KBM-7 (cell line): ENCODE data around the gene DDX25.

Source experiments
- DNase-seq: peaks from one replicate; pipeline ENCODE4 v3.0.0-alpha.2; 2015
- in situ Hi-C: fragments of 300-500 bp; cut with MboI; formaldehyde crosslinking; loops from 2 replicates; pipeline ENCODE4 v1.14.3; 2020; ENCODE audit warnings: low sequenced_read_pairs, low pct_unique_long_range_greater_than_20kb, mixed read lengths

The DDX25 gene

DNA sequence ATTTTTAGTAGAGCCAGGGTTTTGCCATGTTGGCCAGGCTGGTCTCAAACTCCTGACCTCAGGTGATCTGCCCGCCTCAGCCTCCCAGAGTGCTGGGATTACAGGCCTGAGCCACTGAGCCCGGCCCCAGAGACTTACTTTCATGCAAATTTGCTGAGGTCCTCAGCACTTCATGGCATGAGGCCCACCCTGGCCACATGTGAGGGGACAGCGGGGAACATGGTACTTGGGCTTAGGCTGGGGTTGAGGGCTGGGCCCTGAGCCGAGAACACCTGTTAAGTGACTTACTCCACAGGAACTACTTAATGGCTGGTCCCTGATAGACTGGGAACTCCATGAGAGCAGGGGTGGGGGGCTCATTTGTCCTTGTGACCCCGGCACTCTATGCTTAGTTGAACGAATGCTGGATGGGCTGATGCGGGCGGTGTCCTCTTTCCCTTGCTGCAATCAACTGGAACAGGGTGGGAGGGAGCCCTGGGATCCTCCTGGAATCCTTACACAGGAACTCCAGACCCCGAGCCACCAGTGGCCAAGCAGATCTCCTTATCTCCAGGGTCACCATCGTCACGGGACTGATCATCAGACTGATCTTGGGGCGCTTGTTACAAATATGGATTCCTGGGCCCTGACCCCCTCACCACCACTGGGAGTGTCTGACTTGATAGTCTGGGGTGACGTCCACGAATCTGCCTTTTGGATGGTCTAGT lies 42.6 kb downstream of the DDX25 start:
- in situ Hi-C loops: no loop called here
- no peak for DNase-seq

DNA sequence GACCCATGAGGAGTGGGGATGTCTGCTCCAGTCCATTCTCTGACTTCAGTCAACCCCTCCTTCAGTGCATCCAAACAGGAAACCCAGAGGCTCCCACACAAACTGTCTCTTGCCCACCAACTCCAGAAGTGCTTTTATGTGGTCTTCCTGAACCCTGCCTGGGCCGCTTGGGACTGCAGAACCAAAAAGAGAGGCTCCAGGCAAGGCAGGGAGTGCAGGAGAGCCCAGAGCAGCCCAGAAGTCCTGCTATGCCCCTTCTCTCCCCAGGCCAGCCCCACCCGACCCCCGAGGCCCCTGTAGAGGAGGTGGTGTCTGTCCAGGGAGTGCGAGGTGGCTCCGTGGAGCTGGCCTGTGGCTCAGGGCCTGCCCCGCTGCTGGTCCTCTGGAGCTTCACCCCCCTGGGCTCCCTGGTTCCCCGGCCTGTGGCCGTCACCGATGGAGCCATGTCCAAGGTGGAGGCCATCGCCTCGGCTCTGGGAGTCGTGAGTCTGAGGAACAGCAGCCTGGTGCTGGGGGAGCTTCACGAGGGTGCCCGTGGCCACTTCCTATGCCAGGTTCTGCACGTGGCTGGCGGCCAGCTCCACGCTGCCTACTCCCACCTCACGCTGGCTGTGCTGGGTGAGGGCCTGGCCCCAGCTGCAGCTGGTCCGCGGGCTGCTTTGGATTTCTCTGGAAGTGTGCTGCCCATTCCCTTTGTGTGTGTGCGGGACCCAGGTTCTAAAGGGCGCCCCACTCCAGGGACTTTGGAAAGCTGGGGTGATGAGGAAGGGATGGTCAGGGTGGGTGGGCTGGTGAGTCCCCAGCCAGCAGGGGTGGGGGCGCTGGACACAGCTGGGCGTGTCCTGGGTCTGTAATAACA lies 43.3 kb downstream of the DDX25 start:
- DNase-seq: no peak
- in situ Hi-C loops: no loop called here

DNA sequence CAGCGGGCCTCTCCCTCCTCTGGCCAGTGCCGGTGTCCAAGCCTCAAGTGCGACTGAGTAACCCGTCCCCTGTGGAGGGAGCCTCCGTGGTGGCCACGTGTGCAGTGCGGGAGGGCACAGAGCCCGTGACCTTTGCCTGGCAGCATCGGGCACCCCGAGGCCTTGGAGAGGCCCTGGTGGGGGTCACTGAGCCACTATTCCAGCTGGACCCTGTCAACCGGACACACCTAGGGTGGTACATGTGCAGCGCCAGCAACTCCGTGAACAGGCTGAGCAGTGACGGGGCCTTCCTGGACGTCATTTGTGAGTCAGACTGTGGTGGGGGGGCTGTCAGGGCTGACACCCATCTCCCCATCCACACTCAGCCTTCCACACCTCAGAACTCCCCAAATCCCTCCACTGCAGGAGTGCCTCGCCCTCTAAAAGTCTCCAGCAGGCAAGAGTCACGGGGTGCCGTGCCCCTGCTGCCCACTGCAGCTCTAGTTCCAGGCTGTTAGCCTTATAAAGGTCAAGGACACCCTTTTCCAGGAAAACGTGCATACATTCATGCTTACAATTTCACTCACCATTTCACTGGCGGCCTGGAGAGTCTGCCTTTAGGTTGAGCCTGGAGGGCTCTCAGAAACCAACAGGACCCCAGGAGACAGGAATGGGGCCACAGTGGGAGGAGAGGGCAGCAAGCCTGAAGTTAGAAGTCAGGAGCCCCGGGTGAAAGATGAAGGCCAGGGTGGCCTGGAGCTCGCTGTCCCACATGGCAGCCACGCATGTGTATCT lies 44.2 kb downstream of the DDX25 start:
- in situ Hi-C loops: no loop called here

GRCh38 chr11:125949271-125950177 lies 45.2 kb downstream of the DDX25 start:
- in situ Hi-C loops: no loop called here
- no peak for DNase-seq

More for the DNA sequence above, 44.2 kb downstream of the DDX25 start:
- no peak for DNase-seq

GRCh38 chr11:125950178-125950490 lies 45.8 kb downstream of the DDX25 start:
- in situ Hi-C loops: no loop called here
- no peak for DNase-seq

- no peak for DNase-seq
- in situ Hi-C loops: no loop called here
These were observed 46.7 kb downstream of the DDX25 start for GRCh38 chr11:125950696-125951651.

- in situ Hi-C loops: no loop called here
- DNase-seq: no peak
These were observed 47.4 kb downstream of the DDX25 start for GRCh38 chr11:125951731-125952130.

GRCh38 chr11:125952559-125952958 lies 48.3 kb downstream of the DDX25 start:
- in situ Hi-C loops: no loop called here
- no peak for DNase-seq

DNA sequence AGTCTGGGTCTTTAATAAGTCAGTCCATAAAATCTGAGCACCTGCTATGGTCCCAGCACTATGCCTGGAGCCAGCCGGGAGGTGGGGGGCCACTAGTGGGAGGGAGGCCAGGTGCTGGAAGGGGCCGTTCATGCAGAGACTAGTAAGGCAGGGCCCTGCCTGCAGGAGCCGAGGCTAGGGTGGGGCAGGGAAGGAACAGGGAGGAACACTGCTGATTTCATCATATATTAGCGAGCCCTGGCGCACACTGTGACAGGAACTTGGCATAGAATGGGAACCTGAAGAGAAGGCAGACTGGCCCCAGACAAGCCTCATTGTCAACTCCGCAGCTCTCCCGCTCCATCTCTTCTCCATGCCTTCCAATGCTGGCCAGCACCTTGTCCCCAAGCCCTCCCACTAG lies 48.7 kb downstream of the DDX25 start:
- no peak for DNase-seq
- in situ Hi-C loops: no loop called here

GRCh38 chr11:125953401-125953935 lies 49.2 kb downstream of the DDX25 start:
- in situ Hi-C loops: no loop called here
- no peak for DNase-seq

DNA sequence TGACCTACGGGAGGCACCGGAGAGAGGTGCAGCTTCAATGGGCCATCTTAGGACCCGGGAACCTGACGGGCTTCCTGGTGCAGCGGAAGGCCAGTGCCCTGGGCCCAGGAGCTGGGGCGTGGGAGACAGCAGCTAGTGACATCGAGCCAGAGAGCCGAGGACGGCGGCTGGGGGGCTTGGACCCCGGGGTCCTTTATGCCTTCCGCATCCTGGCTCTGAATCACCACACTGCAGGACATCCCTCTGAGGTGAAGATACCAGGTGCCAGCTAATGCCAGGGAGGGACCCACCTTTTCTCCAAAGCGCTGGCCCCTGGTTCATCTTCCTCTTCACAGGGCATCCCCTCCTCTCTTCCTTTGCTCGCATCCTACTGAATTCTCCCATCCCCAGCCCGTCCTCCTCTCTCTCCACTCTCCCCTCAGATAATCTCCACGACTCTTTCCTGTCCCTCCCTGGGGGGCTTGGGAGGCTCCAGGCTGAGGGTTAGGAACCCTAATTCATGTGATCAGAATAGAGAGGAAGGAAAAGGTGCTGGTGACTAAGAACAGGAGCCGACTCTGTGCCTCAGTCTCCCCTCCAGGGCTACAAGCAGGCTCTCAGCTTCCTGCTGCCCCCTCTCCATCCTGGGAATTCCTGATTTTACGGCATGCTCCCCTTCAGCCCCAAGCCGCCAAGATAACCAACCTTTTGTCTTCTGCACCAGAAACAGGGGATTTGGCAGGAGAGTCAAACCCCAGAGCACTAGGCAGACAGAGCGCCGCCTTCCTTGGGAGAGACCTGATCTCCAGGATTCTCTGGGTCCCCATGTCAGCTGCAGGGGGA lies 50.0 kb downstream of the DDX25 start:
- in situ Hi-C loops: no loop called here
- DNase-seq: no peak

GRCh38 chr11:125954945-125955640 lies 50.8 kb downstream of the DDX25 start:
- no peak for DNase-seq
- in situ Hi-C loops: no loop called here

- in situ Hi-C loops: no loop called here
These were observed 51.5 kb downstream of the DDX25 start for GRCh38 chr11:125955856-125956255.

GRCh38 chr11:125956391-125957134 lies 52.3 kb downstream of the DDX25 start:
- DNase-seq: no peak
- in situ Hi-C loops: no loop called here

More at GRCh38 chr11:125955856-125956255, 51.5 kb downstream of the DDX25 start:
- DNase-seq: no peak

DNA sequence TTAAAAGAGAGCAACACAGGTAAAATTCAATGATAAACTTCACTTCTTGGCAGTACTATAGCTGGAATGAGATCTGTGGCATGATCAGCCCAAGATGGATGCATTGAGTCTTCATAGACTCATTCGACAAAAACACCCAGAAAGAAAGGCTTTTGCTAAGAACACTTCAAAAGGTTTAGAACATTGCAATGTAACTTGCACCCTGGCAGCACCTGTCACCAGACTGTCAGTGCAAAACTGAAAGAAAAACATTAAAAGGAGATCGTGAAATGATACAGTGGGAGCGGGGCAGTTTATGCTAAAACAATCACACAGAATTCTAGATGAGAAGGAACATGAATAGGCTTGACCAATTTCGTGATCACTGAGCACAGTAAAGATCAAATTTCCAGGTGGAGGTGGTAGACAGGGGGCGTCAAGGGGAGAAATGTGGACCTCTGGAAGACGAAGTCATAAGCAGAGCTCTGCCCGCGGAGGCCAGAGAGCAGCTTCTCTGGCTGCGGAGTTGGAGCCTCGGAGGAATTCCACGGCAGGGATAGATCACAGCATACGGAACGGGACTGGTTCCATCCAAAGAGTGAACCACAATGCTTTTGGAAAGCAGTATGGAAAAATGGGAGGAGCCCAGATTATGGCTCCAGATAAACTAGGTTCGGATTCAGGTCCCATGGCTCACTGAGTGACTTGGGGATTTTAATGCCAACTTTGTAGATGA lies 53.5 kb downstream of the DDX25 start:
- DNase-seq: no peak
- in situ Hi-C loops: no loop called here
